GM23338 (cell line): Measurements from ENCODE around the gene TMED10.

Source experiments
- CREB1 ChIP-seq: fragments of 250-450 bp; sonication (Bioruptor Pico); IDR thresholded peaks from 2 replicates; pipeline ENCODE4 v1.5.0; 2020; ENCODE audit warnings: low read depth, mild to moderate bottlenecking, moderate library complexity
- EZH2 ChIP-seq: fragments of 200-600 bp; sonication (generic); IDR thresholded peaks from one replicate; pipeline ENCODE4 v1.8.0; 2017; ENCODE audit warnings: antibody characterized with exemption, mild to moderate bottlenecking, low read depth; ENCODE audit not compliant: unreplicated experiment
- EZH2phosphoT487 ChIP-seq: fragments of 200-600 bp; sonication (generic); IDR thresholded peaks from one replicate; pipeline ENCODE4 v1.8.1; 2018; ENCODE audit warnings: antibody characterized with exemption; ENCODE audit not compliant: unreplicated experiment
- NANOG ChIP-seq: IDR thresholded peaks from 2 replicates; pipeline ENCODE4 v1.6.1; 2016; ENCODE audit warnings: antibody characterized with exemption, borderline replicate concordance
- POLR2AphosphoS5 ChIP-seq: IDR thresholded peaks from 2 replicates; pipeline ENCODE4 v1.6.1; 2016; ENCODE audit warnings: antibody characterized with exemption, low read depth
- ZNF114 ChIP-seq: fragments of 250-450 bp; sonication (Bioruptor Pico); IDR thresholded peaks from 2 replicates; pipeline ENCODE4 v1.5.0; 2020; ENCODE audit warnings: mild to moderate bottlenecking, moderate library complexity
- ZNF331 ChIP-seq: fragments of 250-450 bp; sonication (Bioruptor Pico); IDR thresholded peaks from 2 replicates; pipeline ENCODE4 v1.5.0; 2020; ENCODE audit warnings: low read depth, mild to moderate bottlenecking, moderate library complexity
- TF ChIP-seq, protein P1 (sequence below), 2 experiments: fragments of 200-600 bp in 1 of 2; sonication (generic) in 1 of 2; conservative IDR thresholded peaks; 2 replicates each; pipeline versions ENCODE4 v1.5.1 to v1.6.1; 2016 to 2017; ENCODE audit warnings: antibody characterized with exemption in 2 of 2, low read depth in 2 of 2, mild to moderate bottlenecking in 2 of 2, moderate library complexity in 1 of 2
- TF ChIP-seq, protein P2 (sequence below): IDR thresholded peaks from 2 replicates; pipeline ENCODE4 v1.6.1; 2016; ENCODE audit warnings: antibody characterized with exemption
- TF ChIP-seq, protein P3 (sequence below): IDR thresholded peaks from one replicate; pipeline ENCODE4 v1.6.1; 2018; ENCODE audit warnings: antibody characterized with exemption; ENCODE audit not compliant: unreplicated experiment
- TF ChIP-seq, protein P4 (sequence below): fragments of 250-450 bp; sonication (Bioruptor Pico); IDR thresholded peaks from 2 replicates; pipeline ENCODE4 v1.5.0; 2020; ENCODE audit warnings: mild to moderate bottlenecking, moderate library complexity

DNA sequence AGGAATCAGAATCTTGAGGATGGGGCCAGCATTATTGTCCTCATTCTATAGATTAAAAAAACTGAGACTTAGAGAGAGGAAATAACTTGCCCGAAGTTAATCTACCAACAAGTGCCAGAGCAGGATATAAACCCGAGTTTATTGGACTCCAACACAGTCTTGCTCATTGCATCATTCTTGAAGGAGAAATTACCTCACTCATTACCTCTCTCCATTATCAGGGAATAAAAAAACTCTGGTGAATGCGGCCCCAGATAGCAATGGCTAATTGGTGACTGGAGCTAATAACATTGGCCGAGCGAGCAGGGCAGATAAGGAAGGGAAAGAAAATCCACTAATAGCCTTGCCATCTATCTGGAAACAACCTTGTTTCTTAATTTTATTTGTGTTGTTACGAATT lies 24.7 kb upstream of the TMED10 start:
- TF ChIP-seq CREB1 (no peak), EZH2 (no peak), ZNF331 (CRISPR knock-in tag) (no peak), POLR2AphosphoS5 (no peak), EZH2phosphoT487 (no peak), NANOG (no peak), ZNF114 (CRISPR knock-in tag) (no peak)
- TF ChIP-seq, protein P1, sequence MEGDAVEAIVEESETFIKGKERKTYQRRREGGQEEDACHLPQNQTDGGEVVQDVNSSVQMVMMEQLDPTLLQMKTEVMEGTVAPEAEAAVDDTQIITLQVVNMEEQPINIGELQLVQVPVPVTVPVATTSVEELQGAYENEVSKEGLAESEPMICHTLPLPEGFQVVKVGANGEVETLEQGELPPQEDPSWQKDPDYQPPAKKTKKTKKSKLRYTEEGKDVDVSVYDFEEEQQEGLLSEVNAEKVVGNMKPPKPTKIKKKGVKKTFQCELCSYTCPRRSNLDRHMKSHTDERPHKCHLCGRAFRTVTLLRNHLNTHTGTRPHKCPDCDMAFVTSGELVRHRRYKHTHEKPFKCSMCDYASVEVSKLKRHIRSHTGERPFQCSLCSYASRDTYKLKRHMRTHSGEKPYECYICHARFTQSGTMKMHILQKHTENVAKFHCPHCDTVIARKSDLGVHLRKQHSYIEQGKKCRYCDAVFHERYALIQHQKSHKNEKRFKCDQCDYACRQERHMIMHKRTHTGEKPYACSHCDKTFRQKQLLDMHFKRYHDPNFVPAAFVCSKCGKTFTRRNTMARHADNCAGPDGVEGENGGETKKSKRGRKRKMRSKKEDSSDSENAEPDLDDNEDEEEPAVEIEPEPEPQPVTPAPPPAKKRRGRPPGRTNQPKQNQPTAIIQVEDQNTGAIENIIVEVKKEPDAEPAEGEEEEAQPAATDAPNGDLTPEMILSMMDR (conservative IDR thresholded peaks at IDR 0.05; ENCODE audit: low read depth in 2 of 2): no peak
- TF ChIP-seq, protein P2, sequence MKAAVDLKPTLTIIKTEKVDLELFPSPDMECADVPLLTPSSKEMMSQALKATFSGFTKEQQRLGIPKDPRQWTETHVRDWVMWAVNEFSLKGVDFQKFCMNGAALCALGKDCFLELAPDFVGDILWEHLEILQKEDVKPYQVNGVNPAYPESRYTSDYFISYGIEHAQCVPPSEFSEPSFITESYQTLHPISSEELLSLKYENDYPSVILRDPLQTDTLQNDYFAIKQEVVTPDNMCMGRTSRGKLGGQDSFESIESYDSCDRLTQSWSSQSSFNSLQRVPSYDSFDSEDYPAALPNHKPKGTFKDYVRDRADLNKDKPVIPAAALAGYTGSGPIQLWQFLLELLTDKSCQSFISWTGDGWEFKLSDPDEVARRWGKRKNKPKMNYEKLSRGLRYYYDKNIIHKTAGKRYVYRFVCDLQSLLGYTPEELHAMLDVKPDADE: no peak
- TF ChIP-seq, protein P3, sequence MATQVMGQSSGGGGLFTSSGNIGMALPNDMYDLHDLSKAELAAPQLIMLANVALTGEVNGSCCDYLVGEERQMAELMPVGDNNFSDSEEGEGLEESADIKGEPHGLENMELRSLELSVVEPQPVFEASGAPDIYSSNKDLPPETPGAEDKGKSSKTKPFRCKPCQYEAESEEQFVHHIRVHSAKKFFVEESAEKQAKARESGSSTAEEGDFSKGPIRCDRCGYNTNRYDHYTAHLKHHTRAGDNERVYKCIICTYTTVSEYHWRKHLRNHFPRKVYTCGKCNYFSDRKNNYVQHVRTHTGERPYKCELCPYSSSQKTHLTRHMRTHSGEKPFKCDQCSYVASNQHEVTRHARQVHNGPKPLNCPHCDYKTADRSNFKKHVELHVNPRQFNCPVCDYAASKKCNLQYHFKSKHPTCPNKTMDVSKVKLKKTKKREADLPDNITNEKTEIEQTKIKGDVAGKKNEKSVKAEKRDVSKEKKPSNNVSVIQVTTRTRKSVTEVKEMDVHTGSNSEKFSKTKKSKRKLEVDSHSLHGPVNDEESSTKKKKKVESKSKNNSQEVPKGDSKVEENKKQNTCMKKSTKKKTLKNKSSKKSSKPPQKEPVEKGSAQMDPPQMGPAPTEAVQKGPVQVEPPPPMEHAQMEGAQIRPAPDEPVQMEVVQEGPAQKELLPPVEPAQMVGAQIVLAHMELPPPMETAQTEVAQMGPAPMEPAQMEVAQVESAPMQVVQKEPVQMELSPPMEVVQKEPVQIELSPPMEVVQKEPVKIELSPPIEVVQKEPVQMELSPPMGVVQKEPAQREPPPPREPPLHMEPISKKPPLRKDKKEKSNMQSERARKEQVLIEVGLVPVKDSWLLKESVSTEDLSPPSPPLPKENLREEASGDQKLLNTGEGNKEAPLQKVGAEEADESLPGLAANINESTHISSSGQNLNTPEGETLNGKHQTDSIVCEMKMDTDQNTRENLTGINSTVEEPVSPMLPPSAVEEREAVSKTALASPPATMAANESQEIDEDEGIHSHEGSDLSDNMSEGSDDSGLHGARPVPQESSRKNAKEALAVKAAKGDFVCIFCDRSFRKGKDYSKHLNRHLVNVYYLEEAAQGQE: no peak
- TF ChIP-seq, protein P4, sequence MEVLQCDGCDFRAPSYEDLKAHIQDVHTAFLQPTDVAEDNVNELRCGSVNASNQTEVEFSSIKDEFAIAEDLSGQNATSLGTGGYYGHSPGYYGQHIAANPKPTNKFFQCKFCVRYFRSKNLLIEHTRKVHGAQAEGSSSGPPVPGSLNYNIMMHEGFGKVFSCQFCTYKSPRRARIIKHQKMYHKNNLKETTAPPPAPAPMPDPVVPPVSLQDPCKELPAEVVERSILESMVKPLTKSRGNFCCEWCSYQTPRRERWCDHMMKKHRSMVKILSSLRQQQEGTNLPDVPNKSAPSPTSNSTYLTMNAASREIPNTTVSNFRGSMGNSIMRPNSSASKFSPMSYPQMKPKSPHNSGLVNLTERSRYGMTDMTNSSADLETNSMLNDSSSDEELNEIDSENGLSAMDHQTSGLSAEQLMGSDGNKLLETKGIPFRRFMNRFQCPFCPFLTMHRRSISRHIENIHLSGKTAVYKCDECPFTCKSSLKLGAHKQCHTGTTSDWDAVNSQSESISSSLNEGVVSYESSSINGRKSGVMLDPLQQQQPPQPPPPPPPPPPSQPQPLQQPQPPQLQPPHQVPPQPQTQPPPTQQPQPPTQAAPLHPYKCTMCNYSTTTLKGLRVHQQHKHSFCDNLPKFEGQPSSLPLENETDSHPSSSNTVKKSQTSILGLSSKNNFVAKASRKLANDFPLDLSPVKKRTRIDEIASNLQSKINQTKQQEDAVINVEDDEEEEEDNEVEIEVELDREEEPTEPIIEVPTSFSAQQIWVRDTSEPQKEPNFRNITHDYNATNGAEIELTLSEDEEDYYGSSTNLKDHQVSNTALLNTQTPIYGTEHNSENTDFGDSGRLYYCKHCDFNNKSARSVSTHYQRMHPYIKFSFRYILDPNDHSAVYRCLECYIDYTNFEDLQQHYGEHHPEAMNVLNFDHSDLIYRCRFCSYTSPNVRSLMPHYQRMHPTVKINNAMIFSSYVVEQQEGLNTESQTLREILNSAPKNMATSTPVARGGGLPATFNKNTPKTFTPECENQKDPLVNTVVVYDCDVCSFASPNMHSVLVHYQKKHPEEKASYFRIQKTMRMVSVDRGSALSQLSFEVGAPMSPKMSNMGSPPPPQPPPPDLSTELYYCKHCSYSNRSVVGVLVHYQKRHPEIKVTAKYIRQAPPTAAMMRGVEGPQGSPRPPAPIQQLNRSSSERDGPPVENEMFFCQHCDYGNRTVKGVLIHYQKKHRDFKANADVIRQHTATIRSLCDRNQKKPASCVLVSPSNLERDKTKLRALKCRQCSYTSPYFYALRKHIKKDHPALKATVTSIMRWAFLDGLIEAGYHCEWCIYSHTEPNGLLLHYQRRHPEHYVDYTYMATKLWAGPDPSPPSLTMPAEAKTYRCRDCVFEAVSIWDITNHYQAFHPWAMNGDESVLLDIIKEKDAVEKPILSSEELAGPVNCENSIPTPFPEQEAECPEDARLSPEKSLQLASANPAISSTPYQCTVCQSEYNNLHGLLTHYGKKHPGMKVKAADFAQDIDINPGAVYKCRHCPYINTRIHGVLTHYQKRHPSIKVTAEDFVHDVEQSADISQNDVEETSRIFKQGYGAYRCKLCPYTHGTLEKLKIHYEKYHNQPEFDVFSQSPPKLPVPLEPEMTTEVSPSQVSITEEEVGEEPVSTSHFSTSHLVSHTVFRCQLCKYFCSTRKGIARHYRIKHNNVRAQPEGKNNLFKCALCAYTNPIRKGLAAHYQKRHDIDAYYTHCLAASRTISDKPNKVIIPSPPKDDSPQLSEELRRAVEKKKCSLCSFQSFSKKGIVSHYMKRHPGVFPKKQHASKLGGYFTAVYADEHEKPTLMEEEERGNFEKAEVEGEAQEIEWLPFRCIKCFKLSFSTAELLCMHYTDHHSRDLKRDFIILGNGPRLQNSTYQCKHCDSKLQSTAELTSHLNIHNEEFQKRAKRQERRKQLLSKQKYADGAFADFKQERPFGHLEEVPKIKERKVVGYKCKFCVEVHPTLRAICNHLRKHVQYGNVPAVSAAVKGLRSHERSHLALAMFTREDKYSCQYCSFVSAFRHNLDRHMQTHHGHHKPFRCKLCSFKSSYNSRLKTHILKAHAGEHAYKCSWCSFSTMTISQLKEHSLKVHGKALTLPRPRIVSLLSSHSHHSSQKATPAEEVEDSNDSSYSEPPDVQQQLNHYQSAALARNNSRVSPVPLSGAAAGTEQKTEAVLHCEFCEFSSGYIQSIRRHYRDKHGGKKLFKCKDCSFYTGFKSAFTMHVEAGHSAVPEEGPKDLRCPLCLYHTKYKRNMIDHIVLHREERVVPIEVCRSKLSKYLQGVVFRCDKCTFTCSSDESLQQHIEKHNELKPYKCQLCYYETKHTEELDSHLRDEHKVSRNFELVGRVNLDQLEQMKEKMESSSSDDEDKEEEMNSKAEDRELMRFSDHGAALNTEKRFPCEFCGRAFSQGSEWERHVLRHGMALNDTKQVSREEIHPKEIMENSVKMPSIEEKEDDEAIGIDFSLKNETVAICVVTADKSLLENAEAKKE (CRISPR knock-in tag): no peak
